C1 segment of cervical spinal cord (tissue), 14 donors: ENCODE measurements around the gene CACNA1F.
A peak's percentile ranks its signal among the peaks of the same experiment; 100 is the strongest.
"Not testable (repeated sequence)": the region's sequence is repeated elsewhere in the genome, so short reads cannot be mapped to it uniquely, and the experiment has no call there.

Experiments
- DNase-seq, 14 donors: peaks; one replicate each; lab custom pipeline; 2025; lab: John Stamatoyannopoulos, UW

CACNA1F gene

DNA sequence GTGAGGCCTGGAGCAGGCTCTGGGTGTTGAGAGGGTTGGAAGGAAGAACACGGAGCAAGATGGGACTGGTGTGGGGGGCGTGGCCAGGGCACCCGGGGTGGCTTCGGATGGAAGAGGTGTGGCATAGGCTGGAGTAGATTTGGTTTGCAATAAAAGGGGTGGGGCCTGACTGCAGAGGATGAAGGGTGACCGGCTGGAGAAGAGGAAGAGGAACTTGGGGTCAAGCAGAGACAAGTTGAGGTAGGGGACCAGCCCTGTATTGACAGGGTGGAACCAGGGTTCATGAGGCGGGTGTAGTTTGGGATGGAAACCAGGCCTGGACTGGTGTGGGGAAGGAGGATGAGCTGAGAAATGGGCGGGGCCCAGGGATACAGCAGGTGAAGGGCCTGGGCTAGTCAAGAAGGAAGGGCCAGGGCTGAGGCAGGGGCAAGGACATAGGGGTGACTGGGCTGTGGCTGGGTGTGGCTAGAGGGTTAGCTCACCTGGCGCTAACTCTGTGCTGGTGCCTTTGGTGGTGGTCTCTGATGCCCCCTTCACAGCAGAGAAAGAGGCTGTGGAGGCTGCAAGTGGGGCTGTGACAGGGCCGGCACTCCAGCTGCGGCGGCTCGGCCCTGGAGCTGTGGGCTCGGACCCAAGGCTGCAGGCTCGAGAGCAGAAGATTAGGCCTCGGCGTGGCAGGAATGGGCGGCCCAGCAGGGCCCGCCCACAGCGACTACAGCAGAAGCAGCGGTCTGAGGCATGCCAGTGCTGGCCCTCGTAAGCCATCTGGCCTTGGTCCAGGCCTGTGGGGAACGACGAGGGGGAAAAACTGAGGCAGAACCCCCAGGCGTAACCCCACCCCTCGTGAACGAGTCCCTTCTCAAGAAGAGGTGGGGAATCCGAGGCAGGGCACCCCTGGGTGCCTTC lies 56.5 kb downstream of the CACNA1F start:
- DNase-seq, result no peak

DNA sequence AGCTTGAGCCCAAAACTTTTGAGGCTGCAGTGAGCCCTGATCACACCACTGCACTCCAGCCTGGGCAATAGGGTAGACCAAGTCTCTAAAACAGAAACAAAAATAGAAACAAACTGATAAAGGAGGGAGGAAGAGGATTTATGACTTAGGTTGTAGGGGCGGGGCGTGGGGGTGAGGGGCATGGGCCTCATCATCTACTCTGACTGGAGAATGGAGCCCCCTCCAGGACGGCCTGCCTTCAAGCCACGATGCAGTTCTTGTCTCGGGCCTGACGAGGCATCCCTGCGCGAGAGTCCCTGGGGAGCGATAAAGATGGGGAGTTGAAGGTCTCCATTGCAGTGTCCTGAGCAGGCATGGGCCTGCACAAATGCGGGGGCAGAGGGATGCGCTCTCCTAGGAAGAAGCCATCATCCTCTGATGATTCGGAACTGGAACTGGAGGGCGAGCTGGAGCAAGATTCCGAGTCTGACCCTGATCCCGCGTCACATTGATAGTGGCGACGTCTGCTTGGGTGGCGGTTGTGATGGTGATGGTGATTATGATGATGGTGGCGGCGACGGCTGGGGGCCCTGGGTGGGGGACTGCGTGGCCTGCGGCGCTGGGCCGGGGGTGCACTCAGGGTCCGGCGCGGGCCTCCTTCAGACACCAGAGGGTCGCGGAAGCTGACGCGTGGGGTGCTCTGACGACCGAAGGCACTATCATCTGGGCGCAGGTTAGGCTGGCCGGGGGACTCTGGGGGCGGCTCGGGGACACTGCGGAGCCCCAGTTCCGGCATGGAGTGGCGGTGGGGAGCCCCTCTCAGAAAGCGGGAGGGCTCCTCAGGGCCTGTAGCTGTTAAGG lies 57.5 kb downstream of the CACNA1F start:
- no peak for DNase-seq

DNA sequence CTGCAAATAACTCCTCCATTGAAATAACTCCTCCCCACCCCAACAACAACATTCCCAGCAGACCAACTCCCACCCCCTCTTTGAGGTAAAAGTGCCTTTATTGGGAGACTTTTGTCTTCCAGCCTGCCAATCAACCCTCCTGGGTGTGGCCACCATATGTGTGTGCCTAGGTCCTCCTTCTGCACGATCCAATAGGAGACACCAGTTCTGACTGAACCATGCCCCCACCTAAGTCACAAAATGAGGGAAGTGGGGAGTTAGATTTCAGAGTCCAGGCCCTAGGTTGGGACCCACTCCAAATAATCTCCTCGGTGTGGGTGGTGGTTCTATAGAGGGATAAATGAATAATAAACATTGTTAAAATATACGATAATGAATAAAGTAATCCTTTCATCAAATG lies 58.4 kb downstream of the CACNA1F start:
- no peak for DNase-seq

DNA sequence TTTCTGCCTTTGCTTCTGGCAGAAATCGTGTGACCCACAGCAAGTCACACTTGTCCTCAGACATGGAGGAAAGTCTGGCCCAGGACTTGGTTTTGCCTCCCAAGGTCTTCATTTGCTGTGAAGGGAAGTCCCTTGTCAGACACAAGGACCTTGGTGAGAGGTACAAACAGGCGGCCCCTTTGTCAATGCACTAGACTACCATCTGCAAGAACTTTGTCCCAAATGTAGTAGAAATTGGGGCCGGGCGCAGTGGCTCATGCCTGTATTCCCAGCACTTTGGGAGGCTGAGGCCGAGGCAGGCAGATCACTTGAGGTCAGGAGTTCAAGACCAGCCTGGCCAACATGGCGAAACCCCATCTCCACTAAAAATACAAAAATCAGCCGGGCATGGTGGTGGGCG lies 59.6 kb downstream of the CACNA1F start:
- not testable (repeated sequence) for DNase-seq

DNA sequence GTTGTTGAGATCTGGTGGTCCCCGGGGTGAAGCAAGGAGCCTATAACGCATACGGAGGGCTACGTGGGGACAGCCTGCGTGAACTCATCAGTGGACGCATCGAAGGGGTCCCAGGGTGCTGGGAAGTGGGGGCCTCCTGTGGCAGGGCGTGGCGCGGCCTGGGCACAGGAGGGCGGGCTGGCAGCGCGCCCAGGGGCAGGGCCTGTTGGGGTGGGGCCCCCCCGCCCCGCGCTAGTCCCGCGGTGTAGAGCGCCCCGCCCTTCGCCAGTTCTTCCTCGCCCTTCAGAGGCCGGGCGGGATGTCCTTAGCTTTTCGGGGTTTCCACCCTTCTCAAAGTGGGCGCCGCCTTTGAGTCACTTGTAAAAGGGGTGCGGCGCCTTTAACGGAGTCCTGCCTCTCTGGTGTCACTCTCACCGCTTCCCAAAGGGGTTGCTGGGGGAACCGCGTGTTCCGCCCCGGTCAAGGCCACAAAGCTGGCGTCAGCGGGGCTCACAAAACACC lies 60.8 kb downstream of the CACNA1F start:
- DNase-seq, result peak in 8 of 14 donors; percentile 16 to 43 (median 30)

DNA sequence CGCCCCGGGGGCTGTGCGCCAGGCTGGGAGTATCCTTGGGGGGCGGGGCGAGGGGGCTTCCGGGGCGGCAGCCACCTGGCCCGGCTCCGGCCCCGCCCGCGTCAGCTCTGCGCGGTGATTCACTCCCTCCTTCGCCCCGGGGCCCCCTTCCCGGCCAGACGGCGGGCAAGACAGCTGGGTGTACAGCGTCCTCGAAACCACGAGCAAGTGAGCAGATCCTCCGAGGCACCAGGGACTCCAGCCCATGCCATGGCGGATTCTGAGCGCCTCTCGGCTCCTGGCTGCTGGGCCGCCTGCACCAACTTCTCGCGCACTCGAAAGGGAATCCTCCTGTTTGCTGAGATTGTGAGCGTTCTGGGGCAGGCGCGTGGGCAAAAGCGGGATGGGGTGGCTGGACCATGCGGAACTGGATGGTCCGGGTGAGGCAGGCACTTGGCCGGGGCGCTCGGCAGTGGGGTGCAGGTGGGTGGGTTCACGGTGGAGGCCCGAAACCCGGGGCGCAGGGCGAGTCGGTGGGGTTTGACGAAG lies 61.3 kb downstream of the CACNA1F start, which contains the start of gene PLP2:
PLP2 (plus strand) TSS at position 147 of the 528 bp plus-strand sequence; CDS start at position 250, 103 bp downstream.
- peak in 4 of 14 donors; percentile 27 to 47 (median 30) for DNase-seq

DNA sequence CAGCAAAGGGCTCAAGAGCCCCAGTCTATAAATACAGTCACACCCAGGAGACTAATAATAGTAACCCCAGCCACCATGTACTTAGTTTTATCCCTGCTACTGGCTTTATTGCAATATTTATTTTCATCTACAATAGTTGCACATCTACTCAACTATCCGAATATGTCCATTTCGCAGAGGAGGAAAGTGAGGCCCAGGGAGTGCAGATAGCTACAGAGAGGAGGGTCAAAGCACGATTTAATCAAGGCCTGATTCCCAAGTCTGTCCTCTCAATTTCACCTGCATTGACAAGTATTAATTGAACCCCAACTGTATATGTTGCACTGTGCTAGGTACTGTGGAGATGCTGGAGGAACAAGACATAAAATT lies 65.4 kb downstream of the CACNA1F start:
- no peak for DNase-seq

DNA sequence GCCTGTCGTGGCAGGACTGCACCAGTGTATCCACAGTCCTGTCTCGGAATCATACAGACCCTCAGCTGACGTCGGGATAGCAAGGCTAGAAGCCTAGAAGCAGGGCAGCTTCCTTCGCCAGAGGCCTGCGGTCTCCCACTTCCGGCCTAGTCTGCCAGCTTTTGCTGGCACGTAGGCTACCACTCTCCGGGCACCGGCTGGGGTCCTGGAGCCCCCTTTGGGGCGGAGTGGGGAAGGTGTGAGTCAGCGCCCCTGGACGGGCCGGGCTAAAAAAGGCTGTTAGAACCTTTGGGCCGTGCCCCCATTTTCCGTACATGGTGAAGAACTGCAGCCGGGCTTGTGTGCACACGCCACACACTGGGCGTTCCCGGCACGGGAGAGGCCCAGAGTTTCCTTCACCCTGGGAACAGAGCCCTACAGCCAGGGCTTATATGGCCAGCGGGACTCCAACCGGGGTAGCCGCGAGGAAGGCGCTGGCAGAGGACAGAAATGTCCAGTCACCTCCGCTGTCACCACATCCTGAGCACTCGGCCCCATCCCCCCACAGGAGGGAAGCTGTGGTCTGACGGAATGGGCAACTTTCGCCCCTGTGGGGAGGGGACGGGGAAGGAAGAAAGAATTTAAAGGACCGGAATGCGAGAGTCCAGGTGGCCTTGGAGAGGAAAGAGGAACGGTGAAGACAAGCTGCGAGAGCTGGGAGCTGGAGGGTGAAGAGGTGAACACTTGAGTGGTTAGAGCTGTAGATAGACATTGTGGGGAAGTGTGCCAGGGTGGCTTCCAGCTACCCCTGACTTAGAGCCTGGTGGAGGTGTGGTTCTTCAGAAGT lies 66.0 kb downstream of the CACNA1F start:
- peak in 9 of 14 donors; percentile 14 to 67 (median 40) for DNase-seq

DNA sequence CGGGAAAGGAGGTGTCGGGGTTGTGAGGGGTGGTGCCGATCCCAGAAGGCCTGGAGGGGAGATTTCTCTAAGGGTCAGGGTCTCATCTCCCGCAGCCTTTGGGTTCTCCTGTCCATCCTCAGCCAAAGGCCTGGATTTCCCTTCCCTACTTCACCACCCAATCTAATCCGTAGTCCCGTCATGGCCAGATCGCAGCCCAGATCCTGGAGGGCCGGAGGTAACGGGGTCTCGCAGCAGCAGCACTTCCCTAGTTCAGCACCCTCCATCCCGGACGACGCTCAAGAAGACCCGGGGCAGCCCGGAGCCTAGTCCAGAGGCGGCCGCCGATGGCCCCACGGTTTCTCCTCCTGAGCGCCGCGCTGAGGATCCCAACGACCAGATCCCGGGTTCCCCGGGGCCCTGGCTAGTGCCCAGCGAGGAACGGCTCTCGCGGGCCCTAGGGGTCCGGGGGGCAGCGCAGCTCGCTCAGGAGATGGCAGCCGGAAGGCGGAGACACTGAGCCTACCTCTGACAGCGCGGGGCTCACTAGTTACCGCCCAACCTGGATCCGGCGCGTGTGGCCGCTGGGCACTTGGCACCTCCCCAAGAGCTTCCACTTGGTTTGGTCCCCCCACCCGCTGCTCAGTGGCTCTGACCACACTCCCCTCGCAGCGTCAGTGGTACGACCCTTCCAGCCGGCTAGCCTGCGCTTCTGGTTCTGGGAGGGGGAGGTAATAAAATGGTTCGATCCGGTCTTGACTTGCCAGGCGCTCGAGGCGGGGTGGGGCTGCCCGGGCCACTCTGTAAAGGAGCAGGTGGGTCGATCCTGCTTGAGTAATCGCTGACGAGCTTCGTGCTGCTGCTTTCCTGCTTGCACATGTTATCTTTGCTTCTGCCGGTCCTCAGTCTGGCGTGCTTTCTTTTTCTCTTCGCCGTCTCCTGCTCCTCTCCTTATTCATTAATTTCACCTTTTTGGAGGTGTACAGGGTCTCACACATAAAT lies 66.9 kb downstream of the CACNA1F start:
- peak in 13 of 14 donors; percentile 2 to 92 (median 48) for DNase-seq

DNA sequence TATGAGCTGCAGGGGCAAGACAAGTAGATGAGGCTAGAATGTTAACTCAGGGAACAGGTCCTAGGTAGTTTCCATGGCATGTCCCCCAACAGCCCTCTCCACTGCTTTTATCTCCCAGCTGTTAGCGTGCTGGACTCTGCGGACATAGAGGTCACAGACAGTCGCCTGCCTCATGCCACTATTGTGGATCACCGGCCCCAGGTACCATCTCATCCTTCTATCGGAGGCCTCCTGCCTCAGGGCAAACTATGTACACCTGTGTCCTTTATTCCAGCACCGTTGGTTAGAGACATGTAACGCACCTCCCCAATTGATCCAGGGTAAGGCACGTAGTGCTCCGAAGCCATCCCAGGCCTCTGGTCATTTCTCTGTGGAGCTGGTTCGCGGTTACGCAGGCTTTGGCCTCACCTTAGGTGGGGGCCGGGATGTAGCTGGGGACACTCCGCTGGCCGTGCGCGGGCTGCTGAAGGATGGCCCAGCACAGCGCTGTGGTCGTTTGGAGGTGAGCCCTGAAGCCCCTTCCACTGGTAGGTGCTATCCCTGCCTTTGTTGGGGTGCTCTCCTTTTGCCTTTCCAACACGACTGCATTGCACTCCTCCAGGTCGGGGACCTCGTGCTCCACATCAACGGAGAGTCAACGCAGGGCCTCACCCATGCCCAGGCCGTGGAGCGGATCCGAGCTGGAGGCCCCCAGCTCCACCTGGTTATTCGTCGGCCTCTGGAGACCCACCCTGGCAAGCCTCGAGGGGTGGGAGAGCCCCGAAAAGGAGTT lies 68.4 kb downstream of the CACNA1F start:
- DNase-seq, result no peak

DNA sequence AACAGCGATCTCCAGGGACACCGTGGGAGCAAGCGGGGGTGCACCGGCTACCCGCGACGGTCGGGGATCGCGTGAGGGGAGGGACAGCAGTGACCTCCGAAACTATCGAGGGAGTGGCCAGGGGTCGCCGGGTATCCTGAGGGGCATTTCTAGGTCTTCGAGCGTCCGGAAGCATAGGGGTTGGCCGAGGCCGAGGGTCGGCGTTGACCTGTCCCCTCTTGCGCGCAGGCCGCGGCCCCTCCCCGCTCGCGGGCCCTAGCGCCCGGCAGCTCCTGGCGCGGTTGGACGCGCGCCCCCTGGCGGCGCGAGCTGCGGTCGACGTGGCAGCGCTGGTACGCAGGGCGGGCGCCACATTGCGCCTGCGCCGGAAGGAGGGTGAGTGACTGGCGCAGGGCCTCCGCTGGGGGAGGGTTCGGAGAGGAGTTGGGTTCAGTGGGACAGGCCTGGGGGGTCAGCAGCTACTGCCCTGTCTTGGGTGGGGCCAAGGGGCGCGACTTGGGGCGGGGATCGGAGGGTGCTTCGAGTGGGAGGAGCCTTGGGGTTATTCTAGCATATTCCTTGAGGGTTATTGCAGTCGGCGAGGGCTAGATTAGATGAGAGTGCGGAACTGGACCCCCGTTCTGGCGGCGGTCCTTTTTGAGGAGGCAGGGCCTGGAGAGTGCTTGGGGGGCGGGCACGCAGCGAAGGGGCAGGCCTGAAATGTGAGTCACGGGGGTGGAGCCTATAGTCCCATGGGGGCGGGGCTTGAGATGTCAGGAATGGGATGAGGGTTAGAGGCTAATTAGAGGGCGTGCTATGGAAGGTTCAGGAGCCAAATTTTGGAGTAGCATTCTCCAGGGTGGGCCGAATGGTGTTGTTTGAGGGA lies 69.4 kb downstream of the CACNA1F start:
- DNase-seq, result peak; percentile 21 to 91 (median 80)

DNA sequence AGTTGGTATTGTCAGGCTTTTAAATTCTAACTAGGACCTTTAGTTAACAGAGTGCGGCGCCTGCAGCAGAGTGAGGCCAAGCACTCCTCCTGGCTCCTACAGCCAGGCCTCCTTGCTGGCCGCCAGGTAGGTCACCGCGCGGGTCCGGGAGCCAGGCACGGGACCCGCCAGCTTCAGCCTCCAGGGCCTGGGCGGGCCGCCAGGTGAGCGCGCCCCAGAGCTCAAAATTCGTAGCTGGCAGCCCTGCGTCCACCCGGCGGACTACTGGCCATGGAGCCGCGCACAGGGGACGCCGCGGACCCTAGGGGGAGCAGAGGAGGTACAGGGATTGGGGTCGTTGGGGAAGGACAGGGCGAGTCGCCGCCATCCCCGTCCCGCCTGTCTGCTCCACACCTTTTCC lies 70.5 kb downstream of the CACNA1F start, which contains the start of gene MAGIX:
MAGIX (plus strand) TSS at position 139 of the 400 bp plus-strand sequence; CDS start at position 271, 132 bp downstream.
- DNase-seq, result peak in 1 of 14 donors; percentile 47

DNA sequence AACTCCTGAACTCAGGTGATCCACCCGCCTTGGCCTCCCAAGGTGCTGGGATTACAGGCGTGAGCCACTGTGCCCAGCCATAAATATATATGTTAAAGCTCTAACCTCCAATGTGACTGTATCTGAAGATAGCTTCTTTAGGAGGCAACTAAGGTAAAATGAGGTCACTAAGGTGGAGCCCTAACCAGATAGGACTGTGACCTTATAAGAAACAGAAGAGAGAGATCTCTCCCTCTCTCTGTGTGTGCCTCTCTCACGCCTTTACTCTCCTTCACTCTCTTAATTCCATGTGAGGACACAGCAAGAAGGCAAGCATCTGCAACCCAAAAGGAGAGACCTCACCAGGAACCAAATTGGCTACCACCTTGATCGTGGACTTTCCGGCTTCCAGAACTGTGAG lies 71.5 kb downstream of the CACNA1F start:
- no peak for DNase-seq

DNA sequence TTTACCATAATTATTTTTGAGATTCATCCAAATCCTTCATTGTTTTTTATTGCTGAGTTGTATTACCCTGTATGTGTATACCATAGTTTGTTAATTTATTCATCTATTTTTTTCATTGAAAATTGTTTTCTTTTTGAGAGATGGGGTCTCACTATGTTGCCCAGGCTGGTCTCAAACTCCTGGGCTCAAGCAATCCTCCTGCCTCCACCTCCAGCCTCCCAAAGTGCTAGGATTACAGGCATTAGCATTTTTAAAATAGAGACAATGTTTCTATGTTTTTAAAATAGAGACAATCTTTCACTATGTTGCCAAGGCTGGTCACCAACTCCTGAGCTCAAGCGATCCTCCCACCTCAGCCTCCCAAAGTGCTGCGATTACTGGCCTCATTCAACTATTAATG lies 72.2 kb downstream of the CACNA1F start:
- no peak for DNase-seq

DNA sequence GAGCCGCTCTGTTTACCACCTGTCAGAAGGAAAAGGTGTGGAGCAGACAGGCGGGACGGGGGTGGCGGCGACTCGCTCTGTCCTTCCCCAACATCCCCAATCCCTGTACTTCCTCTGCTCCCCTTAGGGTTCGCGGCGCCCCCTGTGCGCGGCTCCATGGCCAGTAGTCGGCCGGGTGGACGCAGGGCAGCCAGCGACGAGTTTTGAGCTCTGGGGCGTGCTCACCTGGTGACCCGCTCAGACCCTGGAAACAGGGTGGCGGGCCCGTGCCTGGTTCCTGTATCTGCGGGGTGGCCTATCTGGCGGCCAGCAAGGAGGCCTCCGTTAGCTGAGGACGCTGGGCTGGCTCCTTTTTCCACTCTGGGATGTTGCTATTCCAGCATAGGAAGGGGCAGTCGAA lies 75.9 kb downstream of the CACNA1F start:
- DNase-seq, result no peak

DNA sequence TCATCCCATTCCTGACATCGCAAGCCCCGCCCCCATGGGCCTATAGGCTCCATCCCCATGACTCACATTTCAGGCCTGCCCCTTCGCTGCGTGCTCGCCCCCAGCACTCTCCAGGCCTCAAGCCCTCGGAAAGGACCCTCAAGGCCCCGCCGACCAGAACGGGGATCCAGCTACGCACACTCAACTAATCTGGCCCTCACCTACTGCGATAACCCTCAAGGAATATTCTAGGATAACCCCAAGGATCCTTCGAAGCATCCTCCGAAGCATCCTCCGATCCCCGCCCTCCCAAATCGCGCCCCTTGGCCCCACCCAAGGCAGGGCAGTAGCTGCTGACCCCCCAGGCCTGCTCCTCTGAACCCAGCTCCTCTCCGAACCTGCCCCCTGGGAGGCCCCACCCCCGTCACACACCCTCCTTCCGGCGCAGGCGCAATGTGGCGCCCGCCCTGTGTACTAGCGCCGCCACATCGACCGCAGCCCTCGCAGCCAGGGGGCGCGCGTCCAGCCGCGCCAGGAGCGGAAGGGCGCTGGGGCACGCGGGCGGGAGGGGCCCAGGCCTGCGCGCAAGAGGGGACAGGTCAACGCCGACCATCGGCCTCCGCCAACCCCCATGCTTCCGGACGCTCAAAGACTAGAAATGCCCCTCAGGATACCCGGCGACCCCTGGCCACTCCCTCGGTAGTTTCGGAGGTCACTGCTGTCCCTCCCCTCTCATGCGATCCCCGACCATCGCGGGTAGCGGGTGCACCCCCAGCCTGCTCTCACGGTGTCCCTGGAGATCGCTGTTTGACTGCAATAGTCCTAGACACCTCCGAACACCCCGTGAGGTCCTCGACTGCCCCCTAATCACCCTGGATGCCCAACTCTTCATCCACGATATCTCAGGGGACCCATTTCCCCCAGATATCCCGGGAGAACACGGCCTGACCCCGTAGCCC lies 77.0 kb downstream of the CACNA1F start:
- DNase-seq, result peak; percentile 4 to 88 (median 76)
